ENCODE data around the gene PLEKHA8.
A peak's percentile ranks its signal among the peaks of the same experiment; 100 is the strongest.

The PLEKHA8 gene

GRCh38 chr7:30171766-30172447 is 143.7 kb downstream of the PLEKHA8 start:
- DNase-seq, result no peak

GRCh38 chr7:30172451-30172850 is 144.2 kb downstream of the PLEKHA8 start:
- no peak for DNase-seq

GRCh38 chr7:30173058-30173897 is 145.1 kb downstream of the PLEKHA8 start:
- peak; percentile 87 to 95 for DNase-seq

GRCh38 chr7:30175180-30175579 is 147.0 kb downstream of the PLEKHA8 start:
- no peak for DNase-seq

DNA sequence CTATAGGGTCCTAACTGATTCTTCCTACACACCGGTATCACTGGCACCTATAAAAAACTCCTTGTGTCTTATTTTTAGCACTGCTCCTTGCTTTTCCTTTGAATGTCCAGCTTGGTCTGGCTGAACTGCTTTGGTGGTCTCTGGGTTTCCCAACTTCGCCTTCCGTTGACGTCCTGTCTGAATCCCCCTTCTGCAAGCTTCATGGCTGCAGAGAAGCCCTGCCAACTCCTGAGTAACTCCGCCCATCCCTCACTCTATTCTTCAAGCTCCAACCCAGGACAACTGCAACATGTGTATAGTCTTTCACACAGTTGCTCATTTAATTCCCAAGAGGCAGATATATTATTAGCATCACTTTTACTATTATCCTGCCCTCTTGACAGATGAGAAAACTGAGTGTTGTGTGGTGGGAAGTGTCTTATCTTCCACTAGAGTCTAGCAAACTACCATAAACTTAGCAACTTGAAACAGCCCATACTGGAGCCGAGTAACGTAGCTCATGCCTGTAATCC is 147.5 kb downstream of the PLEKHA8 start:
- DNase-seq, result no peak

GRCh38 chr7:30176463-30177109 is 148.4 kb downstream of the PLEKHA8 start:
- DNase-seq, result no peak

GRCh38 chr7:30177186-30177585 is 149.0 kb downstream of the PLEKHA8 start:
- no peak for DNase-seq

- no peak for DNase-seq
Measured at GRCh38 chr7:30177965-30178364, 149.8 kb downstream of the PLEKHA8 start.

DNA sequence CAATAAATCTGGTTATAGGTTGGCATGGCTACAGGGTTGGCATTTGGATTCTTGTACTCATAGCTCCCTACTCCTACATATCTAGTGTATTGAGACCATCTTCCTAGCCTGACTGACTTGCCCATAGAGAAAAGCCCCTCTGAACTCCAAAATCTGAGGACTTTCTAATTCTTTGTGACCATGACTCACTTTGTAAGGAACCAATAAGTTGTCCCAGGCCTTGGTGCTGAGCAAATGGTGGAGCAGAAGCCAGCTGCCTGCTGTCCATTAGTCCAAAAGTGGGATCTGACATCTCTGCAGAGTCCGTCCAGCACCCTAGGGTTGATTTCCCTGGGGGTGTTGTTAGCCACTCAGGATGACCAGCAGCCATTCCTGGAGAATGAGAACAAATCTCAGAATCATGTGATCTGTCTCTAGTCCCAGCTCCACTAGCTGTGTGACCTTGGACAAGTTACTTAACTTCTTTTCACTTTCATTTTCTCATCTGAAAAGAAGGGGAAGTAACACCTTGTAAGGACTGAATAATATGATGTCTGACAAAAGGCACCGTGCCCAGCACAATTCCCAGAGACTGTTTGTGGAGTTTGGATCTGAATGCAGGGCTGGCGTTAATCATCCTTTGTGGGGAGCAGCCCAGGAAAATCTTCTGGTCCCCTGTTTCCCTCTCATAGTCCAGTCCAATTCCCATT is 150.7 kb downstream of the PLEKHA8 start:
- DNase-seq, result no peak
